HAP-1 (cell line): Measurements from ENCODE around the gene DNAH17.
"Not testable (repeated sequence)": the region's sequence is repeated elsewhere in the genome, so short reads cannot be mapped to it uniquely, and the experiment has no call there.

Source experiments
- DNase-seq, 2 experiments: peaks; one replicate each; pipeline ENCODE4 v3.0.0-alpha.2; 2016 to 2020; ENCODE audit warnings: low spot score in 2 of 2
- H3K27me3 ChIP-seq: fragments of 250-450 bp; sonication (Bioruptor Pico); 2 replicates; pipeline ENCODE4 v1.5.1; 2020; ENCODE audit warnings: low read depth, mild to moderate bottlenecking, moderate library complexity
- H3K36me3 ChIP-seq: fragments of 250-450 bp; sonication (Bioruptor Pico); replicated peaks from 2 replicates; pipeline ENCODE4 v1.5.1; 2020; ENCODE audit warnings: mild to moderate bottlenecking
- H3K4me1 ChIP-seq: fragments of 250-450 bp; sonication (Bioruptor Pico); 2 replicates; pipeline ENCODE4 v1.5.1; 2020; ENCODE audit warnings: mild to moderate bottlenecking
- H3K4me3 ChIP-seq: fragments of 250-450 bp; sonication (Bioruptor Pico); 2 replicates; pipeline ENCODE4 v1.5.1; 2020; ENCODE audit warnings: mild to moderate bottlenecking, moderate library complexity
- H3K9me3 ChIP-seq: fragments of 250-450 bp; sonication (Bioruptor Pico); 2 replicates; pipeline ENCODE4 v1.5.1; 2020; ENCODE audit warnings: mild to moderate bottlenecking, moderate library complexity
- in situ Hi-C: fragments of 300-500 bp; cut with MboI; formaldehyde crosslinking; loops from 3 replicates; pipeline ENCODE4 v1.14.3; 2020; ENCODE audit warnings: low sequenced_read_pairs, inconsistent platforms, mixed read lengths

Gene DNAH17

GRCh38 chr17:78523934-78524655 lies 53.1 kb downstream of the DNAH17 start:
- DNase-seq = no peak
- Histone ChIP-seq H3K36me3 (no peaks in the 10 kb centered on the region), H3K4me3 (no peak overlapping the region), H3K27me3 (no peaks in the 10 kb centered on the region), H3K9me3 (no peaks in the 10 kb centered on the region), H3K4me1 (no peaks in the 10 kb centered on the region)
- in situ Hi-C loops = no loop called here

GRCh38 chr17:78522031-78522809 lies 55.0 kb downstream of the DNAH17 start:
- no peak overlapping the region for H3K4me3 ChIP-seq
- in situ Hi-C loops = no loop called here
- no peak for DNase-seq
- no peaks in the 10 kb centered on the region for H3K27me3 ChIP-seq
- no peaks in the 10 kb centered on the region for H3K4me1 ChIP-seq
- H3K9me3 ChIP-seq = no peaks in the 10 kb centered on the region
- no peaks in the 10 kb centered on the region for H3K36me3 ChIP-seq

GRCh38 chr17:78517421-78517820 lies 59.8 kb downstream of the DNAH17 start:
- no peaks in the 10 kb centered on the region for H3K27me3 ChIP-seq
- H3K36me3 ChIP-seq = no peaks in the 10 kb centered on the region
- H3K4me3 ChIP-seq = no peak overlapping the region
- in situ Hi-C loops = no loop called here
- H3K4me1 ChIP-seq = no peaks in the 10 kb centered on the region
- no peaks in the 10 kb centered on the region for H3K9me3 ChIP-seq
- no peak for DNase-seq

- Histone ChIP-seq H3K27me3 (no peaks in the 10 kb centered on the region), H3K4me3 (no peak overlapping the region), H3K9me3 (no peaks in the 10 kb centered on the region), H3K36me3 (no peaks in the 10 kb centered on the region), H3K4me1 (no peaks in the 10 kb centered on the region)
- in situ Hi-C loops = no loop called here
- DNase-seq = no peak
Observed at GRCh38 chr17:78515480-78515879, 61.7 kb downstream of the DNAH17 start.

- DNase-seq = no peak
- no peaks in the 10 kb centered on the region for H3K36me3 ChIP-seq
- H3K4me3 ChIP-seq = no peak overlapping the region
- in situ Hi-C loops = no loop called here
- no peaks in the 10 kb centered on the region for H3K9me3 ChIP-seq
- no peaks in the 10 kb centered on the region for H3K4me1 ChIP-seq
- H3K27me3 ChIP-seq = no peaks in the 10 kb centered on the region
Observed at GRCh38 chr17:78514521-78514920, 62.7 kb downstream of the DNAH17 start.

- Histone ChIP-seq H3K9me3 (no peaks in the 10 kb centered on the region), H3K4me1 (no peaks in the 10 kb centered on the region)
- in situ Hi-C loops = no loop called here
Observed at GRCh38 chr17:78512976-78513375, 64.2 kb downstream of the DNAH17 start.

GRCh38 chr17:78510141-78511075 lies 66.8 kb downstream of the DNAH17 start:
- Histone ChIP-seq H3K4me3 (no peak overlapping the region), H3K4me1 (no peaks in the 10 kb centered on the region), H3K36me3 (no peaks in the 10 kb centered on the region), H3K9me3 (no peaks in the 10 kb centered on the region), H3K27me3 (peaks cover 5% of the 10 kb centered on the region)
- DNase-seq = no peak
- in situ Hi-C loops = no loop called here

More at GRCh38 chr17:78512976-78513375, 64.2 kb downstream of the DNAH17 start:
- Histone ChIP-seq H3K36me3 (no peaks in the 10 kb centered on the region), H3K27me3 (peaks cover 3% of the 10 kb centered on the region; the same call in 1 of the 2 replicates), H3K4me3 (no peak overlapping the region)
- DNase-seq = no peak

GRCh38 chr17:78507526-78507925 lies 69.7 kb downstream of the DNAH17 start:
- Histone ChIP-seq H3K9me3 (no peaks in the 10 kb centered on the region), H3K4me3 (no peak overlapping the region), H3K36me3 (no peaks in the 10 kb centered on the region), H3K27me3 (peaks cover 5% of the 10 kb centered on the region), H3K4me1 (no peaks in the 10 kb centered on the region)
- no peak for DNase-seq
- in situ Hi-C loops = no loop called here

- DNase-seq = no peak
- H3K4me1 ChIP-seq = no peaks in the 10 kb centered on the region
- H3K4me3 ChIP-seq = no peak overlapping the region
- in situ Hi-C loops = no loop called here
- peaks cover 5% of the 10 kb centered on the region for H3K27me3 ChIP-seq
- H3K36me3 ChIP-seq = no peaks in the 10 kb centered on the region
- H3K9me3 ChIP-seq = no peaks in the 10 kb centered on the region
Observed at GRCh38 chr17:78506454-78507309, 70.5 kb downstream of the DNAH17 start.

- H3K27me3 ChIP-seq = peaks cover 5% of the 10 kb centered on the region
- in situ Hi-C loops = no loop called here
- H3K9me3 ChIP-seq = no peaks in the 10 kb centered on the region
- no peak overlapping the region for H3K4me3 ChIP-seq
- H3K4me1 ChIP-seq = no peaks in the 10 kb centered on the region
- H3K36me3 ChIP-seq = no peaks in the 10 kb centered on the region
- no peak for DNase-seq
Observed at GRCh38 chr17:78504156-78504925, 72.9 kb downstream of the DNAH17 start.

GRCh38 chr17:78503388-78503787 lies 73.8 kb downstream of the DNAH17 start:
- in situ Hi-C loops, H3K36me3 ChIP-seq, H3K4me1 ChIP-seq, DNase-seq, H3K27me3 ChIP-seq, H3K9me3 ChIP-seq, H3K4me3 ChIP-seq: not testable (repeated sequence)

GRCh38 chr17:78502611-78503148 lies 74.5 kb downstream of the DNAH17 start:
- in situ Hi-C loops = no loop called here
- no peaks in the 10 kb centered on the region for H3K4me1 ChIP-seq

More at GRCh38 chr17:78502611-78503148, 74.5 kb downstream of the DNAH17 start:
- H3K4me3 ChIP-seq = no peak overlapping the region
- no peak for DNase-seq
- H3K27me3 ChIP-seq = peaks cover 2% of the 10 kb centered on the region; the same call in 1 of the 2 replicates
- H3K9me3 ChIP-seq = no peaks in the 10 kb centered on the region
- no peaks in the 10 kb centered on the region for H3K36me3 ChIP-seq
